Left renal pelvis (tissue), 4 donors: ENCODE data around the gene BPGM. TPM values are rescaled to one million over a fixed set of nuclear protein-coding genes. Genes with fewer than 3 reads are reported as not detected.

ENCODE experiments used
- DNase-seq, 4 donors: peaks; one replicate each; pipeline ENCODE4 v3.0.0-alpha.2; 2013; ENCODE audit warnings: low read depth in 4 of 4, low spot score in 3 of 4
- polyA plus RNA-seq, 4 donors: library from polyadenylated mRNA; unstranded; fragments of 120-200 nt; gene quantifications; one replicate each; pipeline ENCODE4 v1.2.1, GENCODE V29; 2013; ENCODE audit not compliant: insufficient read length in 4 of 4

The BPGM gene
- polyA plus RNA-seq, 4 donors, result 40.2 to 72.0 (median 46.2) TPM

GRCh38 chr7:134694299-134694698 is 47.6 kb downstream of the BPGM start:
- DNase-seq, result no peak

- DNase-seq, result no peak
These were observed 48.1 kb downstream of the BPGM start for GRCh38 chr7:134694767-134695166.

GRCh38 chr7:134695321-134695860 is 48.7 kb downstream of the BPGM start:
- DNase-seq, result no peak

DNA sequence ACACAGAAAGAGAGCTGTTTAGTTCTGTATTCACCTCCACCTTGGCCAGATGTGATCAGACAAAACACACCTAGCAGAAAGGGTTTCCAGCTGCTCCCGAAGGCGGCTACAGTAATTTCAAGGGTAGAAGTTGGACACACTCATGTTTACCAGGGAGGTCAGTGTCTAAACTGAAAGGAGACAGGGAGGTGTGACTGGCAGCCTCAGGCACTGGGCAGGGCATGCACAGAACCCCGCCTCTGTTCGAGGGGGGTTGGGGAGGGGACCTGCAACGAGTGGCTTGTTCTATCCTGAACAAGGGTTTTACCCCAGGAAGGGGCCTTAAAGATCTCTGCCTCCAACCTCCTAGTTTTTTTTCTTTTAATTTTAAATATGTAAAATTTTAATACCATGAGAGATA is 49.6 kb downstream of the BPGM start:
- no peak for DNase-seq

DNA sequence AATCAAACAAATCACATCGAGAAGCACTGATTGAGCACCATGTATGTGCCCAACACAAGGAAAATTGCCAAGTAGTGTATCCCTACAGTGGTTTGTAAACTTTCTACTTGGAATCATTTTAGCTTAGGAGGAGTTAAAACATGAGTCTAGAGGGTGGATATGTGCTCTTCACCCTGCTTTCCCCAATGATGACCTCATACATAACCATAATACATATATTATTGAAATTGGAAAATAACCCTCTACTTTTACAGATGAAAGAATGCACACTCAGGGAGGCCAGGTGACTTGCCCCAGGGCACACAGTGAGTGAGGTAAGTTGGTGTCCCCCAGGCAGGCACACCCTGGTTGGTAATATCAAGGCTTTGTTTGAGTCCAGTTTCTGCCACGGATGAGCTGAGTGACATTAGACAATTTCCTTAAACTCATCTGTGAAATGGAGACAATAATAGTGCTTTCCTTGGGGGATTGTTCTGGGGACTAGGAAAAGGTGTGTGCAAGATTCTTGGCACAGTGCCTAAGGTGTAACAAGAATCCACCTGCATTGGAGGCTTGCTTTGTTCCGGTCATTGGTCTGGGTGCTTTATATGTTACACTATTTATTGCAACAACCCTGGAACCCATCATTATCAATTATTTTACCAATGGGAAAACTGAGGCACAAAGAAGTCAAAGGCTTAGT is 50.7 kb downstream of the BPGM start:
- no peak for DNase-seq

GRCh38 chr7:134698481-134698880 is 51.8 kb downstream of the BPGM start:
- DNase-seq, result no peak

DNA sequence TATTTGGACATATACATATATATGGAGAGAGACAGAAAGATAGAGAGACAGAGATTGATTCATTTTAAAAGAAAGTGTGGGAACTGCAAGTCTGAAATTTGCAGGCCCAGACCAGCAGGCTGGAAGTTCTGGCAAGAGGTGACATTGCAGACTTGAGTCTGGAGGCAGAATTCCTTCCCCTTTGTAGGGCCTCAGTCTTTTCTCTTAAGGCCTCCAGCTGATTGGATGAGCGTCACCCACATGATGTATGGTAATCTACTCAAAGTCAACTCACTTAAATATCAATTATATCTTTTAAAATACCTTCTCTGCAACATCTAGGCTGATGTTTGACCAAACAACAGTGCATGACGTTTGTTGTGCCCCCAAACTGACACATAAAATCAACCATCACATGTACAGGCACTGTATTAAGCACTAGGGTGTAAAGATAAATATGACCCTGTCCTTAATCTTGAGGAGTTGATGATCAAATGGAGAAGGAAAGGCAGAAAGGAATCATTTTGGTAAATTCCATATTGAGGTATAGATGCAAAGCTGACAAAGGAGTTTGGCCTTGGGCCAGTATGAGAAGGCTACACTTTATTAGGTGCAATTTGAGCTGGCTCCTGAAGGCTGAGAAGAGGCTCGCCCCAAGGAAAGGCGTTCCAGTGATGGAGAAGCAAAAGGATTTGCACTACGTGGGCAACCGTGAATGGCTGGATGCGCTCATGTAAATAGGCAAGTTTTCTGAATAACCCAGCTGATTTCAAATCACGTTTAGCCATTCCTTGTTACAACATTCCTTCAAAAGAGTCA is 52.6 kb downstream of the BPGM start:
- no peak for DNase-seq

GRCh38 chr7:134699899-134700298 is 53.2 kb downstream of the BPGM start:
- DNase-seq, result no peak

DNA sequence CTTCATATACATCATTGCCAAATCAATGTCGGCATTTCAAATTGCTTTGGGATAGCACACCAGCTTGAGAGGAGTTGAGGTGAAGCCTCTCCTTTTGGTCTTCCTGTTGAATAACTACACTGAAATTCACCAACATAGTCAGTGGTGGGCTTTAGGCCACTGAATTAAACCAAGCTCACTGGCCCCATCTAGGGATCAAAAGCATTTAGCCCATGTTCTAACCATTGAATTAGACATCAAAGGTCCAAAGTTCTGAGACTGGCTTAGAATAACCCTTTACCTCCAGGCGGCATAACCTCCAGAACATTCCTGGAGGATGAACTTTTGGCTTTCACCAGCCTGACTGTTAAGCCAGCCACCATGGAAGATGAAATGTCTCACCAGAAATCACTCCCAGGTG is 54.6 kb downstream of the BPGM start:
- DNase-seq, result no peak

- no peak for DNase-seq
These were observed 56.0 kb downstream of the BPGM start for GRCh38 chr7:134702366-134703240.

- no peak for DNase-seq
These were observed 56.6 kb downstream of the BPGM start for GRCh38 chr7:134703241-134703594.

GRCh38 chr7:134703782-134704181 is 57.1 kb downstream of the BPGM start:
- DNase-seq, result no peak

- no peak for DNase-seq
These were observed 58.2 kb downstream of the BPGM start for GRCh38 chr7:134704827-134705226.

- no peak for DNase-seq
These were observed 59.1 kb downstream of the BPGM start for GRCh38 chr7:134705716-134706115.

DNA sequence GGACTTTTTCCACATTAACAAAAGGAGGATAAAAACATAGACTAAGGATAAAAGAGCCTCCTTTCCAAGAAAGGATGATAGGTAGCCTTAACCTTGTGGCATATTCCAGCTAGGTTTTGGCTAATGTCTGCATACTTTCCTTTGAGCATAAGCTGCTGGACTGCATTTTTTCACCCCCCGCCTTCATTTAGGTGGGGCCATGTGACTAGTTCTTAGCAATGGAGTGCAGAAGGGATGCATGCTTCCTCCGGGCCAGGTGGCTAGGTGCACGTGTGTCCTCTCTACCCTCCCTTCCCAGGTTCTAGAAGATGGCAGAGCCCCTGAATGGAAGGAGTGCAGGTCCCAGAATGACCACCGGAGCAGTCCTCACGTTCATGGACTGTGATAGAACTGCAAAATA is 59.8 kb downstream of the BPGM start:
- no peak for DNase-seq

DNA sequence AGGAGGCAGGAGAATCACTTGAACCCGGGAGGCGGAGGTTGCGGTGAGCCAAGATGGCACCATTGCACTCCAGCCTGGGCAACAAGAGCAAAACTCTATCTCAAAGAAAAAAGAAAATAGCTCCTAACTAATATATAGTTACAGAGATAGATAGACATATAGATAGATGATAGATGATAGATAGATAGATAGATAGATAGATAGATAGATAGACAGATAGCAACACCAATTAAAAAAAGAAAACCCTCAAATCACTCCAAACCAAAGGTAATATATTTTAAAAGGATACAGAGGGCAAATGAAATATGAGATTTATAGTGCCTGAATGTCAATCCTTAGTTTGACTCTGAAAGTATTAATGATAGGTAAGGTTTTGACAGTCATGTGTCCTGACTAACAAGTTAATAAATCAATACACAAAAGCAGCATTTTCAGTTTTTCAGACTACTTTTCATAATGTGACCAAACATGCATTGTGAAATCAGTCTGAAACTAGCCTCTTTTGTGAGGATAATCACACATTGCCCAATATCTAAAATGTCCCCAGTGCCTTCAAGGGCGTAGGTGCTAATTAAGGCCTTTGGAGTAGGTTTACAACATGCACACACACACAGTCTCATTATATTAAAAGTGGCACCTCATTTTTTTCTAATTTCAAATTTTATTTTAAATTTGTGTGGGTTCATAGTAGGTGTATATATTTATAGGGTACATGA is 61.2 kb downstream of the BPGM start:
- no peak for DNase-seq

DNA sequence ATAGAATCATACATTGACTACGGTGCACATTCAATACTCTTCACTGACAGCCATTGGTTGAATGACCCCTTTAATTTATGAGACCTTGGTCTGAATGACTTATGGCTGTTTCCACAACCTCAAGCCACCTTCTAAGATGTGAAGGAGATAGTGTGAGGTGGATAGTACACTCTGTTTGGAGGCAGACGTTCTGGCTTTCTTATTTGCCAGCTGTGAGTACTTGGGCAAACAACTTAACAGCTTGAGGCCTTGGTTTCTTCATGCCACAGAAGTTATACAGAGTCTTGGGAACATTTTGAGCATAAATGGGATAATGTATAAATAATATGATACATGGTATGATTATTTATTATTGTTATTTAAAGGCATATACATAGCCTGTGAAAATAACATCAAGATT is 62.0 kb downstream of the BPGM start:
- no peak for DNase-seq

DNA sequence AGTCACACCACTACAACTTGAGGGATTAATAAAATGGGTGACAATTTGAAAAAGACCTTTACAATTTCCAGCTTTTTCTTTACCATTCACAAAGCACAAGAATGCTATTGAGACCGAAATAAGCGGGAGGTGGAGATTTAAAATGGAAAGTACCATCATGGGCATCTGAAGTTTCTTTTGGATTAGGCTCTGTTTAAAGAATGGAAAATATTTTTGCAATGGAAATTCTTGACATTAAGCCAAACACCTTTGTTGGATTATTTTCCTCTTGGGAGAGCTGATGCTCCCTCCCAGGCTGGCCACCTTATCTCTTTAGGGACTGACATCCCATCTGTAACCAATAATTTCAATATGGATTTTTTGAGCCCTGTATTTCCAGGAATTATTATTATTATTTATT is 62.5 kb downstream of the BPGM start:
- no peak for DNase-seq

GRCh38 chr7:134710511-134710853 is 63.8 kb downstream of the BPGM start:
- no peak for DNase-seq

- DNase-seq, result no peak
These were observed 64.4 kb downstream of the BPGM start for GRCh38 chr7:134710854-134711624.
